IMR-90 (cell line): ENCODE measurements around the gene C3orf22. TPM values are rescaled to one million over a fixed set of nuclear protein-coding genes. Genes with fewer than 3 reads are reported as not detected.

Experiments used
- ATAC-seq: fragments of 200-7000 bp; cut with Tn5 transposase; 2 replicates; pipeline ENCODE4 v1.9.1; 2020; ENCODE audit warnings: low read depth, mild to moderate bottlenecking, moderate library complexity
- BruUV-seq: library from RNA; stranded (reverse); fragments of 400-500 nt; replicated peaks from 2 replicates; lab custom pipeline; 2021; lab: Mats Ljungman, UMichigan
- CTCF ChIA-PET: fragments of 300-600 bp; formaldehyde crosslinking; extraction: SDS; loops from one replicate; lab custom pipeline; 2021; ENCODE audit warnings: antibody characterized with exemption; lab: Yijun Ruan, JAX
- POLR2A ChIA-PET: fragments of 300-600 bp; sonication (Branson Sonifier 250); formaldehyde crosslinking; loops from one replicate; lab custom pipeline; 2022; ENCODE audit warnings: antibody characterized with exemption; ENCODE audit not compliant: unreplicated experiment; lab: Charles Lee
- DNase-seq: peaks from one replicate; pipeline ENCODE4 v3.0.0; 2013
- H2AFZ ChIP-seq: replicated peaks from 2 replicates; pipeline ENCODE3; 2013; ENCODE audit warnings: low read length, mild to moderate bottlenecking; ENCODE audit not compliant: poor library complexity
- H2AK5ac ChIP-seq: 2 replicates; pipeline ENCODE4 v1.6.1; 2013; ENCODE audit warnings: low read depth, low read length, inconsistent platforms
- H2AK9ac ChIP-seq: replicated peaks from 2 replicates; pipeline ENCODE3; 2013; ENCODE audit warnings: mild to moderate bottlenecking, low read depth, low read length, moderate library complexity; ENCODE audit not compliant: poor library complexity
- H2BK120ac ChIP-seq: 2 replicates; pipeline ENCODE4 v1.6.1; 2013; ENCODE audit warnings: low read depth, low read length, inconsistent platforms
- H2BK15ac ChIP-seq: 3 replicates; pipeline ENCODE4 v1.6.1; 2013; ENCODE audit warnings: low read depth, low read length, inconsistent platforms
- H2BK20ac ChIP-seq: 2 replicates; pipeline ENCODE4 v1.6.1; 2013; ENCODE audit warnings: low read depth, mild to moderate bottlenecking, inconsistent platforms, low read length, moderate library complexity
- H2BK5ac ChIP-seq: 2 replicates; pipeline ENCODE4 v1.6.1; 2013; ENCODE audit warnings: mild to moderate bottlenecking, low read depth, low read length, inconsistent platforms; ENCODE audit not compliant: poor library complexity, severe bottlenecking
- H3K14ac ChIP-seq: replicated peaks from 2 replicates; pipeline ENCODE4 v1.6.1; 2013; ENCODE audit warnings: low read depth, low read length, inconsistent platforms
- H3K18ac ChIP-seq: 2 replicates; pipeline ENCODE4 v1.6.1; 2013; ENCODE audit warnings: low read depth, low read length, control low read depth
- H3K23ac ChIP-seq: 2 replicates; pipeline ENCODE4 v1.6.1; 2013; ENCODE audit warnings: low read depth, low read length, inconsistent platforms
- H3K27ac ChIP-seq: 2 replicates; pipeline ENCODE4 v1.5.1; 2013; ENCODE audit warnings: mild to moderate bottlenecking, control low read depth, low read length; ENCODE audit not compliant: insufficient read depth
- H3K27me3 ChIP-seq: 2 replicates; pipeline ENCODE4 v1.6.1; 2013; ENCODE audit warnings: low read length; ENCODE audit not compliant: control insufficient read depth, insufficient read depth
- H3K36me3 ChIP-seq: 2 replicates; pipeline ENCODE4 v1.6.1; 2013; ENCODE audit warnings: low read length, mixed read lengths; ENCODE audit not compliant: control insufficient read depth, insufficient read depth
- H3K4ac ChIP-seq: 2 replicates; pipeline ENCODE4 v1.6.1; 2013; ENCODE audit warnings: low read depth, low read length, inconsistent platforms
- H3K4me1 ChIP-seq: 2 replicates; pipeline ENCODE4 v1.6.1; 2013; ENCODE audit warnings: low read length, mixed read lengths; ENCODE audit not compliant: control insufficient read depth, insufficient read depth
- H3K4me2 ChIP-seq: 2 replicates; pipeline ENCODE4 v1.6.1; 2013; ENCODE audit warnings: low read depth, mild to moderate bottlenecking, control low read depth, low read length, moderate library complexity
- H3K4me3 ChIP-seq: 2 replicates; pipeline ENCODE4 v1.5.1; 2013; ENCODE audit warnings: low read depth, mild to moderate bottlenecking, control low read depth, low read length, moderate library complexity; ENCODE audit not compliant: insufficient read depth
- H3K56ac ChIP-seq: 2 replicates; pipeline ENCODE4 v1.6.1; 2013; ENCODE audit warnings: low read length, inconsistent platforms; ENCODE audit not compliant: insufficient read depth; ENCODE audit errors: extremely low read depth
- H3K79me1 ChIP-seq, 2 experiments: 2 replicates each; pipeline ENCODE4 v1.6.1; 2013; ENCODE audit warnings: low read length in 2 of 2, inconsistent platforms in 1 of 2, low read depth in 1 of 2
- H3K9ac ChIP-seq: 2 replicates; pipeline ENCODE4 v1.6.1; 2013; ENCODE audit warnings: low read depth, low read length, control low read depth
- H3K9me1 ChIP-seq: 2 replicates; pipeline ENCODE4 v1.6.1; 2013; ENCODE audit warnings: low read length, inconsistent platforms; ENCODE audit not compliant: insufficient read depth
- H3K9me3 ChIP-seq: 2 replicates; pipeline ENCODE4 v1.6.1; 2013; ENCODE audit warnings: low read length; ENCODE audit not compliant: control insufficient read depth, insufficient read depth
- H4K20me1 ChIP-seq: 2 replicates; pipeline ENCODE4 v1.6.1; 2013; ENCODE audit warnings: low read length, inconsistent platforms; ENCODE audit not compliant: insufficient read depth
- H4K5ac ChIP-seq: 2 replicates; pipeline ENCODE4 v1.6.1; 2013; ENCODE audit warnings: mild to moderate bottlenecking, low read depth, low read length, control low read depth
- H4K8ac ChIP-seq, 2 experiments: 2 replicates each; pipeline ENCODE4 v1.6.1; 2013; ENCODE audit warnings: low read depth in 2 of 2, low read length in 2 of 2, control low read depth in 1 of 2, inconsistent platforms in 1 of 2
- H4K91ac ChIP-seq: 2 replicates; pipeline ENCODE4 v1.6.1; 2013; ENCODE audit warnings: low read depth, low read length, inconsistent platforms; ENCODE audit not compliant: insufficient read depth
- BHLHE40 ChIP-seq: fragments of 150-350 bp; IDR thresholded peaks from 2 replicates; pipeline ENCODE4 v1.6.1; 2016; ENCODE audit warnings: mild to moderate bottlenecking, low read depth, low read length
- CEBPB ChIP-seq: IDR thresholded peaks from 2 replicates; pipeline ENCODE4 v1.6.1; 2012; ENCODE audit warnings: low read depth, low read length, improper control_type of control experiment
- FOS ChIP-seq: fragments of 150-350 bp; IDR thresholded peaks from 2 replicates; pipeline ENCODE4 v1.6.1; 2016; ENCODE audit warnings: low read depth, low read length
- MAFK ChIP-seq: IDR thresholded peaks from 2 replicates; pipeline ENCODE4 v1.6.1; 2012; ENCODE audit warnings: low read depth, low read length, improper control_type of control experiment
- NFE2L2 ChIP-seq: fragments of 150-350 bp; IDR thresholded peaks from 2 replicates; pipeline ENCODE4 v1.6.1; 2016; ENCODE audit warnings: low read depth, mild to moderate bottlenecking, low read length
- RCOR1 ChIP-seq: IDR thresholded peaks from 2 replicates; pipeline ENCODE4 v1.6.1; 2012; ENCODE audit warnings: mild to moderate bottlenecking, low read length, improper control_type of control experiment; ENCODE audit not compliant: insufficient replicate concordance
- RFX5 ChIP-seq: IDR thresholded peaks from 2 replicates; pipeline ENCODE4 v1.8.0; 2012; ENCODE audit warnings: low read depth, mild to moderate bottlenecking, low read length, moderate library complexity
- SMC3 ChIP-seq: fragments of 150-350 bp; IDR thresholded peaks from 2 replicates; pipeline ENCODE4 v1.6.1; 2016; ENCODE audit warnings: low read depth, mild to moderate bottlenecking, antibody characterized with exemption, low read length, moderate library complexity
- whole genome bisulfite sequencing, 2 experiments: methylation state at CpG; one replicate each; pipeline versions ENCODE4 v1.1.5 to v1.1.7; 2013; ENCODE audit warnings: missing lambda C conversion rate in 2 of 2; ENCODE audit not compliant: insufficient read length in 1 of 2; ENCODE audit errors: extremely low coverage in 2 of 2; 5-methylcytosine and 5-hydroxymethylcytosine counted together
- dilution Hi-C: fragments of 300-500 bp; cut with HindIII; formaldehyde crosslinking; loops from one replicate; pipeline ENCODE4 v1.14.3; 2018; ENCODE audit warnings: low sequenced_read_pairs; ENCODE audit not compliant: unreplicated experiment
- in situ Hi-C: fragments of 300-500 bp; cut with MboI; formaldehyde crosslinking; loops from 3 replicates; pipeline ENCODE4 v1.14.3; 2019; ENCODE audit warnings: low sequenced_read_pairs, inconsistent platforms, mixed read lengths
- intact Hi-C: fragments of 100-400 bp; cut with micrococcal nuclease; formaldehyde crosslinking; loops from 2 replicates; pipeline ENCODE4 v1.10.0; 2022
- polyA plus RNA-seq, 3 experiments: library from polyadenylated mRNA; depleted of rRNA; stranded (reverse); fragments of >200 nt; gene quantifications; 2 replicates each; pipeline ENCODE4 v1.2.3, GENCODE V29; 2012; ENCODE audit warnings: low replicate concordance in 1 of 3
- total RNA-seq: library from RNA; depleted of rRNA; stranded (reverse); fragments of >200 nt; gene quantifications from 2 replicates; pipeline ENCODE4 v1.2.3, GENCODE V29; 2012
- TF ChIP-seq, protein P1 (sequence below): fragments of 150-350 bp; IDR thresholded peaks from 2 replicates; pipeline ENCODE4 v1.6.1; 2016; ENCODE audit warnings: low read depth, mild to moderate bottlenecking, low read length, moderate library complexity, borderline replicate concordance

C3orf22 gene
- total and polyA plus RNA-seq, 2 of the 4 experiments (the other 2 are of a cell fraction) = not detected

DNA sequence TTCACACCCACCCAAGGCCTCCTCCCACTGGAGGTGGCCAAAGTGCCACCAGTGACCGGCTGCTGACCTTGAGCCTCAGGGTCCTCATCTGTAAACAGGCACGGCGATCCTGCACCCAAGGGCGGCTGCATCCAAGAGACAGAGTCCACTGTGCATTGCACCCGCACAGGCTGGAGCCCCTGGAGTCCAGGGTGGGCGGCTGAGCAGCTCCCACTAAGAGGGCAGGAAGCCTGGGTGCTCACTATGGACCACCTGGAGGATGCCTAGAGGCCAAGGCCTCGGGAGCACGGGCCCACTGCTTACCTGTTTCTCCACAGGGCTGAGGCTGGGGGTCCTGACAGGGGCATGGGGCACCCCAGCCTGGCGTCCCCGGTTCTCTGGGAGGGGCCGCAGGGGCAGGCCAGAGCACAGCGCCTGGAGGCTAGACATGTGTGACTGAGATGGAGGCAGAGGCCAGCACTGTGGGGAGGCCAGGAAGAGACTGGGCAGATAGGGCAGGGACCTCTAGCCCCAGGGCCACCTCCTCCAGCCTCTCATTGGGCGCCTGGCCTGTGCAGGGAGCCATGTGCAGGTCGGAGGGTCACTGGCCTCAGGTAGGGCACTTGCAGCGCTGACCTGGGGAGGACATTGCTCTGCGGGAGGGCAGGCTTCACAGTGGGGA lies 41.3 kb downstream of the C3orf22 start, which contains the start of gene UROC1:
Gene UROC1, minus strand, starts transcription at position 483 of the 661 bp plus-strand sequence. Its CDS starts 54 bp downstream, at position 429.
- Histone ChIP-seq H3K14ac (no peak within 1 kb of the TSS), H3K79me1 (no peaks in the 10 kb centered on the region), H4K20me1 (no peaks in the 10 kb centered on the region), H2BK15ac (no peak within 1 kb of the TSS), H3K9me3 (no peaks in the 10 kb centered on the region), H3K4me1 (no peaks in the 10 kb centered on the region), H3K27me3 (peaks cover 31% of the 10 kb centered on the region), H3K4ac (no peak within 1 kb of the TSS), H2AFZ (no peak within 1 kb of the TSS), H2BK5ac (no peak within 1 kb of the TSS), H3K36me3 (no peaks in the 10 kb centered on the region), H2AK5ac (no peak within 1 kb of the TSS), H3K4me2 (no peak within 1 kb of the TSS), H2BK120ac (no peak within 1 kb of the TSS), H3K4me3 (no peak within 1 kb of the TSS), H3K56ac (no peak within 1 kb of the TSS), H3K27ac (no peak within 1 kb of the TSS), H2BK20ac (no peak within 1 kb of the TSS), H3K9me1 (no peaks in the 10 kb centered on the region), H2AK9ac (no peak within 1 kb of the TSS), H3K9ac (no peak within 1 kb of the TSS), H3K18ac (no peak within 1 kb of the TSS), H4K91ac (no peak within 1 kb of the TSS), H3K23ac (no peak within 1 kb of the TSS), H4K8ac (no peak within 1 kb of the TSS), H4K5ac (no peak within 1 kb of the TSS)
- in situ Hi-C loops = no loop called here
- intact Hi-C loops = no loop called here
- no peak for DNase-seq
- ATAC-seq = no peak
- no peak for TF ChIP-seq SMC3
- TF ChIP-seq NFE2L2 = no peak
- no peak for TF ChIP-seq RCOR1
- TF ChIP-seq CEBPB = no peak
- TF ChIP-seq BHLHE40 = no peak
- no peak for TF ChIP-seq FOS
- TF ChIP-seq, protein P1, sequence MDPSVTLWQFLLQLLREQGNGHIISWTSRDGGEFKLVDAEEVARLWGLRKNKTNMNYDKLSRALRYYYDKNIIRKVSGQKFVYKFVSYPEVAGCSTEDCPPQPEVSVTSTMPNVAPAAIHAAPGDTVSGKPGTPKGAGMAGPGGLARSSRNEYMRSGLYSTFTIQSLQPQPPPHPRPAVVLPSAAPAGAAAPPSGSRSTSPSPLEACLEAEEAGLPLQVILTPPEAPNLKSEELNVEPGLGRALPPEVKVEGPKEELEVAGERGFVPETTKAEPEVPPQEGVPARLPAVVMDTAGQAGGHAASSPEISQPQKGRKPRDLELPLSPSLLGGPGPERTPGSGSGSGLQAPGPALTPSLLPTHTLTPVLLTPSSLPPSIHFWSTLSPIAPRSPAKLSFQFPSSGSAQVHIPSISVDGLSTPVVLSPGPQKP = no peak
- no peak for TF ChIP-seq MAFK
- TF ChIP-seq RFX5 = no peak
- dilution Hi-C loops = no loop called here
- ChIA-PET POLR2A (no interaction called here), CTCF (no interaction called here)
- 55% methylated on average over 6 of the region's 16 CpGs; no CpG with 5 or more reads in 1 of the 2 experiments for WGBS, 2 experiments
- BruUV-seq = no TSS peak
